ENCODE measurements around the gene SGK2. TPM values are rescaled to one million over a fixed set of nuclear protein-coding genes. Genes with fewer than 3 reads are reported as not detected.

The SGK2 gene
- total RNA-seq, 1 experiment from 2014 or later = not detected

- no peaks in the 10 kb centered on the region for H4K20me1 ChIP-seq (ENCODE audit: control insufficient read depth, insufficient read depth, insufficient read length)
- no CpG with 5 or more reads among the region's 19 CpGs for WGBS (ENCODE audit: extremely low coverage, insufficient read length, low lambda C conversion rate)
- Mint-ChIP-seq H3K36me3 (ENCODE audit: insufficient read depth in 1 of 3, low read depth in 3 of 3) (peaks cover 0 to 19% (median 17%) of the 10 kb centered on the region in 3 experiments; a peak in 6 of 7 replicates), H3K27ac (peak overlapping the region in 1 of 3 experiments; percentile 28; a peak in 1 of 7 replicates), H3K4me1 (no peaks in the 10 kb centered on the region; a peak in 1 of 4 replicates), H3K9me3 (no peaks in the 10 kb centered on the region), H3K4me3 (no peak overlapping the region), H3K27me3 (ENCODE audit: low read depth) (no peaks in the 10 kb centered on the region)
- no peak overlapping the region for H3K56ac ChIP-seq (ENCODE audit: insufficient read length, low read depth, low read length)
- H2BK120ac ChIP-seq (ENCODE audit: low read depth, low read length, poor library complexity, severe bottlenecking) = no peak overlapping the region
- H3K27me3 ChIP-seq (ENCODE audit: insufficient read depth, low read length) = no peaks in the 10 kb centered on the region
- no peak overlapping the region for H3K4me2 ChIP-seq (ENCODE audit: insufficient read depth, insufficient read length, low read length)
- no peak overlapping the region for H3K4ac ChIP-seq (ENCODE audit: low read depth, low read length)
- H2BK20ac ChIP-seq (ENCODE audit: low read depth, low read length, poor library complexity, severe bottlenecking) = no peak overlapping the region
- H3K9ac ChIP-seq (ENCODE audit: extremely low read depth, insufficient read length, low read length) = no peak overlapping the region
- no peak overlapping the region for H2AFZ ChIP-seq (ENCODE audit: low read length)
- H3K79me1 ChIP-seq (ENCODE audit: insufficient read depth, low read depth, low read length, poor library complexity, severe bottlenecking) = no peaks in the 10 kb centered on the region
- H3K14ac ChIP-seq (ENCODE audit: insufficient read depth, low read length) = no peak overlapping the region
- H4K5ac ChIP-seq (ENCODE audit: insufficient read length, low read depth, low read length) = no peak overlapping the region
- no peak overlapping the region for H2BK5ac ChIP-seq (ENCODE audit: insufficient read length, low read length)
- H2AK5ac ChIP-seq (ENCODE audit: insufficient read length, low read length) = no peak overlapping the region
- no peaks in the 10 kb centered on the region for H3K9me3 ChIP-seq (ENCODE audit: control insufficient read depth, low read depth, low read length)
- no peak overlapping the region for H4K8ac ChIP-seq (replicated peaks; ENCODE audit: insufficient read length, low read depth, low read length)
- no peak overlapping the region for H3T11ph ChIP-seq (ENCODE audit: low read length)
- no peak for DNase-seq
- no peak overlapping the region for H3K18ac ChIP-seq (ENCODE audit: insufficient read length, low read depth, low read length)
- H3K27ac ChIP-seq (ENCODE audit: insufficient read length, low read depth, low read length) = no peak overlapping the region
- TF ChIP-seq CTCF (conservative IDR thresholded peaks at IDR 0.05) = no peak
- H4K91ac ChIP-seq (ENCODE audit: insufficient read length, low read depth, low read length) = no peak overlapping the region
- no peaks in the 10 kb centered on the region for H3K79me2 ChIP-seq (ENCODE audit: insufficient read depth, low read length)
- no peak overlapping the region for H3K23ac ChIP-seq (ENCODE audit: insufficient read length, low read depth, low read length)
- H2BK15ac ChIP-seq (ENCODE audit: low read depth, low read length) = no peak overlapping the region
- H3K4me1 ChIP-seq (ENCODE audit: insufficient read depth, low read length) = no peaks in the 10 kb centered on the region
- no peaks in the 10 kb centered on the region for H3K23me2 ChIP-seq (ENCODE audit: insufficient read length, low read depth, low read length, poor library complexity, severe bottlenecking)
- H2BK12ac ChIP-seq (ENCODE audit: insufficient read length, low read depth, low read length) = no peak overlapping the region
Measured at GRCh38 chr20:43536041-43536816, 22.6 kb upstream of the SGK2 start.
